ENCODE data around the gene PPIL6. TPM values are rescaled to one million over a fixed set of nuclear protein-coding genes. Genes with fewer than 3 reads are reported as not detected.

PPIL6 gene
- total RNA-seq, 1 experiment from 2014 or later = 0.61 TPM

DNA sequence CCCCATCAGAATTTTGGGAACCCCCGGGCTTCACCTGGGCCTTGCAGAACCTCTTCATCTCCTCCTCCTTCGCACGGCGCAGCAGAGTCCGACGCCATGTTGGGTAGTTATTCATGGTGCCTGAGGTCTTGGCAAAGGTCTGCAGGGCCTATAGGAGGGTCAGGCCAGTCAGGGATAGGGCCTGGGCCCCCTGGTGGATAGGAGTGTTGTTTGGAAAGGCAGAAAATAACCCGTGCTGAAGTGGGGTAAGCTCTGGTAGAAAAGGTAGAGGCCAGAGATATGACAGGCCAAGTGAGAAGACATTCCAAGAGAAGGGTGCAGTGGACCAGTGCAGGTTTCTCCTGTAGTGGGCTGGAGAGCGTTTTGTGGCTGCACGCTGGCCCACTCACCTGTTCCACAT lies 5.0 kb upstream of the PPIL6 start:
- H3K4me1 Mint-ChIP-seq = peaks cover 10% of the 10 kb centered on the region; the same call in 1 of the 2 replicates
- H3K9me3 Mint-ChIP-seq = no peaks in the 10 kb centered on the region
- TF ChIP-seq NR1H2 (CRISPR knock-in tag; IDR thresholded peaks at IDR 0.05) (no peak), RELA (CRISPR knock-in tag; IDR thresholded peaks at IDR 0.05; ENCODE audit: borderline replicate concordance) (no peak), MYBL2 (CRISPR knock-in tag; IDR thresholded peaks at IDR 0.05) (no peak), FOXP1 (CRISPR knock-in tag; IDR thresholded peaks at IDR 0.05; ENCODE audit: borderline replicate concordance) (no peak), NR2C2 (CRISPR knock-in tag; IDR thresholded peaks at IDR 0.05) (no peak), ARID4B (CRISPR knock-in tag; IDR thresholded peaks at IDR 0.05; ENCODE audit: borderline replicate concordance) (no peak), ZNF396 (CRISPR knock-in tag; IDR thresholded peaks at IDR 0.05; ENCODE audit: borderline replicate concordance) (no peak), IRF2 (CRISPR knock-in tag; IDR thresholded peaks at IDR 0.05; ENCODE audit: borderline replicate concordance, low read depth) (no peak), ZNF423 (CRISPR knock-in tag; IDR thresholded peaks at IDR 0.05) (no peak)
- H3K27ac Mint-ChIP-seq = no peak overlapping the region
- CTCF ChIA-PET = interaction anchor here (0.8 to 1.4 kb wide), 2 partner anchors 62 to 154 kb away, joined by 4 read pairs; no protein-coding TSS in a partner anchor
- H3K36me3 Mint-ChIP-seq = peaks cover 19% of the 10 kb centered on the region
- ATAC-seq = no peak
- POLR2A ChIA-PET = no interaction called here
- H3K27me3 Mint-ChIP-seq (ENCODE audit: low read depth) = no peaks in the 10 kb centered on the region
- no peak for DNase-seq (ENCODE audit: low spot score)
- no peak overlapping the region for H3K4me3 Mint-ChIP-seq

DNA sequence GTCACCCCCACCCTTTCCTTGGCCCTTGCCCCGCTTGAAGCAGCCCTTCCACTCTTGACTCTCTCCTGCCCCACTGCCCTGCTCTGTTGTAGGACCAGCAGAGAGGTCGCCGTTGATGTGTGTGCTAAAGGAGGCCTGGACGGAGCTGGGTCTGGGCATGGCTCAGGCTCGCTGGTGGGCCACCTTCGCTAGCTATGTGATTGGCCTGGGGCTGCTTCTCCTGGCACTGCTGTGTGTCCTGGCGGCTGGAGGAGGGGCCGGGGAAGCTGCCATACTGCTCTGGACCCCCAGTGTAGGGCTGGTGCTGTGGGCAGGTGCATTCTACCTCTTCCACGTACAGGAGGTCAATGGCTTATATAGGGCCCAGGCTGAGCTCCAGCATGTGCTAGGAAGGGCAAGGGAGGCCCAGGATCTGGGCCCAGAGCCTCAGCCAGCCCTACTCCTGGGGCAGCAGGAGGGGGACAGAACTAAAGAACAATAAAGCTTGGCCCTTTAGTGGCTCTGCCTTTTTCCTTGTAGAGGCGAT lies 3.1 kb upstream of the PPIL6 start:
- peaks cover 19% of the 10 kb centered on the region for H3K36me3 Mint-ChIP-seq
- TF ChIP-seq, protein P1, sequence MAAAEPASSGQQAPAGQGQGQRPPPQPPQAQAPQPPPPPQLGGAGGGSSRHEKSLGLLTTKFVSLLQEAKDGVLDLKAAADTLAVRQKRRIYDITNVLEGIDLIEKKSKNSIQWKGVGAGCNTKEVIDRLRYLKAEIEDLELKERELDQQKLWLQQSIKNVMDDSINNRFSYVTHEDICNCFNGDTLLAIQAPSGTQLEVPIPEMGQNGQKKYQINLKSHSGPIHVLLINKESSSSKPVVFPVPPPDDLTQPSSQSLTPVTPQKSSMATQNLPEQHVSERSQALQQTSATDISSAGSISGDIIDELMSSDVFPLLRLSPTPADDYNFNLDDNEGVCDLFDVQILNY (CRISPR knock-in tag; IDR thresholded peaks at IDR 0.05) = no peak
- TF ChIP-seq, protein P2, sequence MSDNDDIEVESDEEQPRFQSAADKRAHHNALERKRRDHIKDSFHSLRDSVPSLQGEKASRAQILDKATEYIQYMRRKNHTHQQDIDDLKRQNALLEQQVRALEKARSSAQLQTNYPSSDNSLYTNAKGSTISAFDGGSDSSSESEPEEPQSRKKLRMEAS (CRISPR knock-in tag; IDR thresholded peaks at IDR 0.05) = no peak
- TF ChIP-seq ZBTB43 (CRISPR knock-in tag; IDR thresholded peaks at IDR 0.05) (no peak), FOXJ3 (CRISPR knock-in tag; IDR thresholded peaks at IDR 0.05; ENCODE audit: borderline replicate concordance) (no peak), ESRRA (CRISPR knock-in tag; IDR thresholded peaks at IDR 0.05; ENCODE audit: borderline replicate concordance) (no peak), NR1H2 (CRISPR knock-in tag; IDR thresholded peaks at IDR 0.05) (no peak), EMX1 (CRISPR knock-in tag; IDR thresholded peaks at IDR 0.05) (no peak)
- TF ChIP-seq, protein P3, sequence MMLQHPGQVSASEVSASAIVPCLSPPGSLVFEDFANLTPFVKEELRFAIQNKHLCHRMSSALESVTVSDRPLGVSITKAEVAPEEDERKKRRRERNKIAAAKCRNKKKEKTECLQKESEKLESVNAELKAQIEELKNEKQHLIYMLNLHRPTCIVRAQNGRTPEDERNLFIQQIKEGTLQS (CRISPR knock-in tag; conservative IDR thresholded peaks at IDR 0.05) = no peak
- TF ChIP-seq, protein P4, sequence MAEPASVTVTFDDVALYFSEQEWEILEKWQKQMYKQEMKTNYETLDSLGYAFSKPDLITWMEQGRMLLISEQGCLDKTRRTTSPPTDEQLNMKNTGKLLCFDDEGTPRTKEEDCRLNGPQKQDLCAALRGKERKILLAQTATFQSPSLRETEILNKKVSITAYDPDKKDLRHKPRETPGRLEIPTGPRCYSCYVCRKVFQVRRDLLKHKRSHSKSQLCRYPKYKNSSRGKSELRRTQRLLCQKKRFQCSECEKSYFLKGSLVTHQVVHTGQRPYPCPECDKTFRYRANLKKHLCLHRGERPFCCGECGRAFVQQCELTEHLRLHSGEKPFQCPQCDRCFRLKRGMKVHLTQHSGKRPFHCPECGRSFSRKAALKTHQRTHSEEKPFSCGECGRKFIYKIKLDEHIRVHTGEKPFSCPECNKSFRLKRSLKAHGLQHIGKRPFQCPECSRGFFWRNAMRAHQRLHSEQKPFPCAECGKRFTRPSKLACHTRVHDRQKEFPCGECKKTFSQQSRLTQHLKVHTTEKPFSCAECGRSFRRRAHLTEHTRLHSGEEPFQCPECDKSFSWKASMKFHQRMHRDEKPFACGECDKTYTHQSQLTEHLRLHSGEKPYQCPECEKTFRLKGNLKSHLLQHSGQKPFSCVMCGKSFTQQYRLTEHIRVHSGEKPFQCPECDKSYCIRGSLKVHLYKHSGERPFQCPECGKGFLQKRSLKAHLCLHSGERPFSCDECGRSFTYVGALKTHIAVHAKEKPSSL (CRISPR knock-in tag; conservative IDR thresholded peaks at IDR 0.05) = no peak
- no peak overlapping the region for H3K4me3 Mint-ChIP-seq
- ATAC-seq = no peak
- no peak overlapping the region for H3K27ac Mint-ChIP-seq
- H3K27me3 Mint-ChIP-seq (ENCODE audit: low read depth) = peaks cover 7% of the 10 kb centered on the region
- POLR2A ChIA-PET = no interaction called here
- DNase-seq (ENCODE audit: low spot score) = no peak
- CTCF ChIA-PET = interaction anchor here (1.4 to 2.0 kb wide), 2 partner anchors 12 to 596 kb away, joined by 3 to 8 read pairs; partner anchors contain the start of gene MICAL1
- H3K9me3 Mint-ChIP-seq = no peaks in the 10 kb centered on the region
- peaks cover 14% of the 10 kb centered on the region; the same call in 1 of the 2 replicates for H3K4me1 Mint-ChIP-seq
